Measurements from ENCODE around the gene P4HA3.

Gene P4HA3

DNA sequence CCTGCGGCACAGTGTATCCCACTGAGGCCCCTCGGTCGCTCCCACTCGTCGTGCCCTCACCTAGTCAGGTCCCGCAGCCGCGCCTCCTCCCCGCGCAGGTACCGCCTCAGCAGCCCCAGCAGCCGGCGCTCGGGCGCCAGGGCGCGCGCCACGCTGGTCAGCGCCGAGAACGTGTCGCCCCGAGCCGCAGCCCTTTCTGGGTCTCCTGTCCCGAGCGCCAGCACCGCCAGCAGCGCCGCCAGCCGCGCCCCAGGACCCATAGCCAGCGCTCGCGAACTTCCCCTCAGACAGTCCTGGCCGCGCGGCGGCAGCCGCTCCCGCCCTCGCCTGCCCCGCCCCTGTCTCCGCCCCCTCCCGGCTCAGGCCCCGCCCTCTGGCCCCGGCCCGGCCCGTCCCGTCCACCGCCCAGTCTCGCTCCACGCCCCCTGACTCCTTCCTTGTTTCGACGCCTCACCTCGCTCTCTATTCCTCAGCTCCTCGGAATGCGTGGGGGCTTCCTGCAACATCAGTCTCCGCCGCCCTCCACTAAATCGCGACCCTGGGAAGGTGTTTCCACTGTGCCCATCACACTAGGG is at the start of gene P4HA3:
P4HA3 (minus strand) TSS at position 289 of the 575 bp plus-strand sequence; CDS start at position 260, 29 bp downstream.
- peak within 1 kb of the TSS; percentile 49 for H3K4me3 ChIP-seq (ENCODE audit: low read depth, low read length)
- in situ Hi-C loops (cut with HindIII; ENCODE audit: low sequenced_read_pairs), result no loop called here
- TF ChIP-seq, protein P1, sequence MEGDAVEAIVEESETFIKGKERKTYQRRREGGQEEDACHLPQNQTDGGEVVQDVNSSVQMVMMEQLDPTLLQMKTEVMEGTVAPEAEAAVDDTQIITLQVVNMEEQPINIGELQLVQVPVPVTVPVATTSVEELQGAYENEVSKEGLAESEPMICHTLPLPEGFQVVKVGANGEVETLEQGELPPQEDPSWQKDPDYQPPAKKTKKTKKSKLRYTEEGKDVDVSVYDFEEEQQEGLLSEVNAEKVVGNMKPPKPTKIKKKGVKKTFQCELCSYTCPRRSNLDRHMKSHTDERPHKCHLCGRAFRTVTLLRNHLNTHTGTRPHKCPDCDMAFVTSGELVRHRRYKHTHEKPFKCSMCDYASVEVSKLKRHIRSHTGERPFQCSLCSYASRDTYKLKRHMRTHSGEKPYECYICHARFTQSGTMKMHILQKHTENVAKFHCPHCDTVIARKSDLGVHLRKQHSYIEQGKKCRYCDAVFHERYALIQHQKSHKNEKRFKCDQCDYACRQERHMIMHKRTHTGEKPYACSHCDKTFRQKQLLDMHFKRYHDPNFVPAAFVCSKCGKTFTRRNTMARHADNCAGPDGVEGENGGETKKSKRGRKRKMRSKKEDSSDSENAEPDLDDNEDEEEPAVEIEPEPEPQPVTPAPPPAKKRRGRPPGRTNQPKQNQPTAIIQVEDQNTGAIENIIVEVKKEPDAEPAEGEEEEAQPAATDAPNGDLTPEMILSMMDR (IDR thresholded peaks at IDR 0.05; ENCODE audit: low read depth, low read length, missing control alignments), result no peak
- DNase-seq (ENCODE audit: low read depth), result no peak

DNA sequence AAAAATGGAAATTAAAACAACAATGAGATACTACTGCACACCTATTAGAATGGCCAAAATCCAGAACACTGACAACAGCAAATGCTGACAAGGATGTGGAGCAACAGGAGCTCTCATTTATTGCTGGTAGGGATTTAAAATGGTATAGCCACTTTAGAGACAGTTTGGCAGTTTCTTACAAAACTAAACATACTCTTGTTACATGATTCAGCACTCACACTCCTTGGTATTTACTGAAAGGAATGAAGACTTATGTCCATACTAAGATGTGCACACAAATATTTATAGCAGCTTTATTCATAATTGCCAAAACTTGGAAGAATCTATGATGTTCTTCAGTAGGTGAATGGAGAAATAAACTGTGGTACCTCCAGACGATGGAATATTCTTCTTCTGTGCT is 46.0 kb upstream of the P4HA3 start:
- no peak overlapping the region for H3K4me3 ChIP-seq (ENCODE audit: low read depth, low read length)
- in situ Hi-C loops (cut with HindIII; ENCODE audit: low sequenced_read_pairs), result loop anchor here (5.0 kb wide), 1 partner anchor 85 kb away; no protein-coding TSS in a partner anchor
- DNase-seq (ENCODE audit: low read depth), result no peak
- TF ChIP-seq, protein P1 (IDR thresholded peaks at IDR 0.05; ENCODE audit: low read depth, low read length, missing control alignments), result no peak

DNA sequence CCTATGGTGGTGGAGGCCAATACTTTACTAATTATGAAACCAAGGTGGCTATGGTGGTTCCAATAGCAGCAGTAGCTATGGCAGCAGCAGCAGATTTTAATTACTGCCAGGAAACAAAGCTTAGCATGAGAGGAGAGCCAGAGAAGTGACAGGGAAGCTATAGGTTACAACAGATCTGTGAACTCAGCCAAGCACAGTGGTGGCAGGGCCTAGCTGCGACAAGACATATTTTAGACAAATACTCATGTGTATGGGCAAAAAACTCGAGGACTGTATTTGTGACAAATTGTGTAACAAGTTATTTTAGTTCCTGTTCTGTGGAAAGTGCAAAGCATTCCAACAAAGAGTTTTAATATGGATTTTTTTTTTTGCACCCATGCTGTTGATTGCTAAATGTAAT is 44.2 kb upstream of the P4HA3 start:
- in situ Hi-C loops (cut with HindIII; ENCODE audit: low sequenced_read_pairs), result loop anchor here (5.0 kb wide), 1 partner anchor 87 kb away; no protein-coding TSS in a partner anchor
- TF ChIP-seq, protein P1 (IDR thresholded peaks at IDR 0.05; ENCODE audit: low read depth, low read length, missing control alignments), result no peak
- no peak overlapping the region for H3K4me3 ChIP-seq (ENCODE audit: low read depth, low read length)
- DNase-seq (ENCODE audit: low read depth), result no peak

DNA sequence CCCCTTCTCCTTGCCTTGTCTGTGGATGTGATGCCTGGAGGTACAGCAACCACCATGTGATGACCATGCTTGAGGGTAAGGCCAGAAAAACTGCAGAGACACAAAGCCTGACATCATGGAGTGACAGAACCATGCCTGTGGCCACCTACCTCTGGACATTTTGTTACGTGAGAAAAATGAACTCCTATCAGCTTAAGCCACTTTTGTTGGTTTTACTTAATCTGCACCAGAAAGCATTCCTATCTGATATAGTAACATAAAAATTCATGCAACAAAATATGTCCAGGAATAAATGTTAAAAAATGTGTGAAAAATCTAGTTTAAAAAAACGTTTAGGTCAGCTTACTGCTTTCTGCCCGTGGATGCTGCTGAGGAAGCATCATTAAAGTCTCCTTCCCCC is 42.6 kb upstream of the P4HA3 start:
- TF ChIP-seq, protein P1 (IDR thresholded peaks at IDR 0.05; ENCODE audit: low read depth, low read length, missing control alignments), result no peak
- DNase-seq (ENCODE audit: low read depth), result no peak
- in situ Hi-C loops (cut with HindIII; ENCODE audit: low sequenced_read_pairs), result no loop called here
- no peak overlapping the region for H3K4me3 ChIP-seq (ENCODE audit: low read depth, low read length)

DNA sequence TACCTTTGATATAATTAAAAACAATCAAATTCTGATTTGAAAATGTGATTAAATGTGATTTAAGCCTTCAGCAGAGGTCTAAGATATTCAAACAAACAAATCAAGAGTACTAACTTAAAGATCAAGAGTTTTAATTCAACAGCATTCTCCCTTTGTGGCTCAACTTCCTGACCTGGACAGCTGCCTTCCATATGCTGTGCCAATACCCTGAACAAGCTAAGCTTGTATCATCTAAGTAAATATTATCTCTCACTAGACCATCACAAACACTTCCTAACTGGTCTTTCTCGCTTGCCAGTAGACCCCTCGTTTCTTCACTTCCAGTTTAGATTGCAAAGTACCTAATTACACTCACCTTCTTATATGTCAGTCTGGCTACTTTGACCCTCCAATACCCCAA is 35.9 kb upstream of the P4HA3 start:
- DNase-seq (ENCODE audit: low read depth), result no peak
- no peak overlapping the region for H3K4me3 ChIP-seq (ENCODE audit: low read depth, low read length)
- TF ChIP-seq, protein P1 (IDR thresholded peaks at IDR 0.05; ENCODE audit: low read depth, low read length, missing control alignments), result no peak
- in situ Hi-C loops (cut with HindIII; ENCODE audit: low sequenced_read_pairs), result no loop called here

DNA sequence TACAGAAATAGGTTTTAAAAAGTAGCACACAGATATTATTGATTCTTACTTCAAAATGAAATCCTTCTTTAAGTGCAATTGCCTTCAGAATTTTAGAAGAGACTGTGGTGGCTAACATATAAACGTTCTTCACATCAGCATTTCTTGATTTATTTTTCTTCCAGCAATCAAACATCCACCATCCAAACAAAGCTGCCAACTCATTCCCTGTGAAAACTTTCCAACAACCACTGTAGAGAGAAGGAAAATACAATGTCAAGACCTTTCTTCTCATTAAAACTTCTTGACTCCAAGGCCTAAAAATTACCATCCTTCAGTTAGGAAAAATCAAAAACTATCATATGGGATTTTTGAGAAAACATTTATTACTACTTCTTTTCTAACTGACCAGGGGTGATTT is 34.0 kb upstream of the P4HA3 start:
- in situ Hi-C loops (cut with HindIII; ENCODE audit: low sequenced_read_pairs), result no loop called here
- TF ChIP-seq, protein P1 (IDR thresholded peaks at IDR 0.05; ENCODE audit: low read depth, low read length, missing control alignments), result no peak
- DNase-seq (ENCODE audit: low read depth), result no peak
- H3K4me3 ChIP-seq (ENCODE audit: low read depth, low read length), result no peak overlapping the region

Measured in astrocyte of the cerebellum (primary cell).